Lower leg skin (tissue), 3 donors: ENCODE results near the gene CLASP2.

Experiments used
- POLR2A ChIP-seq, 2 donors: fragments of 450-650 bp; IDR thresholded peaks; one replicate each; pipeline ENCODE4 v1.6.1; 2016 to 2017; ENCODE audit warnings: antibody characterized with exemption in 2 of 2, mild to moderate bottlenecking in 1 of 2, moderate library complexity in 1 of 2
- TF ChIP-seq, protein P1 (sequence below), 3 donors: fragments of 450-650 bp; IDR thresholded peaks; one replicate each; pipeline ENCODE4 v1.5.1; 2016; ENCODE audit warnings: antibody characterized with exemption in 3 of 3, mild to moderate bottlenecking in 3 of 3, moderate library complexity in 2 of 3

DNA sequence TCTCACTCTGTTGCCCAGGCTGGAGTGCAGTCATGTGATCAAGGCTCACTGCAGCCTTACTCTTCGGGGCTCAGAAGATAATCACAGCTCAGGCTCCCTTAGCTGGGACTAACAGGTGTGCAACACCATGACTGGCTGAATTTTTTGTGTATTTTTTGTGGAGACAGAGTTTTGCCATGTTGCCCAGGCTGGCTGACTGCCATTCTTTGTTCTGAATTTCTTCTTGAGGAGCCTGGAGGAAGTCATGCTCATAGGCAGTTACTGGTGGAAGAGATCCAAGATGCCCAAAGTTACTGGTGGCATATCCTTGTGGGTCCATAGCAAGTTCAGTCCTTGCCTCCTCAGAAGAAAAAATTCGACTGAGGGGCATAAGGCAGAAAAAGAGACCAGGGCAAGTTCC is 261.3 kb downstream of the CLASP2 start:
- TF ChIP-seq, protein P1, sequence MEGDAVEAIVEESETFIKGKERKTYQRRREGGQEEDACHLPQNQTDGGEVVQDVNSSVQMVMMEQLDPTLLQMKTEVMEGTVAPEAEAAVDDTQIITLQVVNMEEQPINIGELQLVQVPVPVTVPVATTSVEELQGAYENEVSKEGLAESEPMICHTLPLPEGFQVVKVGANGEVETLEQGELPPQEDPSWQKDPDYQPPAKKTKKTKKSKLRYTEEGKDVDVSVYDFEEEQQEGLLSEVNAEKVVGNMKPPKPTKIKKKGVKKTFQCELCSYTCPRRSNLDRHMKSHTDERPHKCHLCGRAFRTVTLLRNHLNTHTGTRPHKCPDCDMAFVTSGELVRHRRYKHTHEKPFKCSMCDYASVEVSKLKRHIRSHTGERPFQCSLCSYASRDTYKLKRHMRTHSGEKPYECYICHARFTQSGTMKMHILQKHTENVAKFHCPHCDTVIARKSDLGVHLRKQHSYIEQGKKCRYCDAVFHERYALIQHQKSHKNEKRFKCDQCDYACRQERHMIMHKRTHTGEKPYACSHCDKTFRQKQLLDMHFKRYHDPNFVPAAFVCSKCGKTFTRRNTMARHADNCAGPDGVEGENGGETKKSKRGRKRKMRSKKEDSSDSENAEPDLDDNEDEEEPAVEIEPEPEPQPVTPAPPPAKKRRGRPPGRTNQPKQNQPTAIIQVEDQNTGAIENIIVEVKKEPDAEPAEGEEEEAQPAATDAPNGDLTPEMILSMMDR (IDR thresholded peaks at IDR 0.05): no peak
- TF ChIP-seq POLR2A (IDR thresholded peaks at IDR 0.05): no peak
